OCI-LY7 (cell line): ENCODE measurements around the gene LSG1. TPM values are rescaled to one million over a fixed set of nuclear protein-coding genes. Genes with fewer than 3 reads are reported as not detected.
A peak's percentile ranks its signal among the peaks of the same experiment; 100 is the strongest.

ENCODE experiments used
- Bru-seq: library from RNA; stranded (reverse); fragments of 400-500 nt; gene quantifications from one replicate; lab custom pipeline; 2021; lab: Mats Ljungman, UMichigan
- BruChase-seq, 2 experiments: library from RNA; stranded (reverse); fragments of 400-500 nt; gene quantifications; one replicate each; lab custom pipeline; 2021; lab: Mats Ljungman, UMichigan
- BruUV-seq: library from RNA; stranded (reverse); fragments of 400-500 nt; replicated peaks from 2 replicates; lab custom pipeline; 2021; lab: Mats Ljungman, UMichigan
- CTCF ChIA-PET: fragments of 300-600 bp; sonication (Branson Sonifier 250); formaldehyde crosslinking; loops from one replicate; lab custom pipeline; 2022; ENCODE audit warnings: antibody characterized with exemption; ENCODE audit not compliant: unreplicated experiment; lab: Charles Lee
- POLR2A ChIA-PET: fragments of 300-600 bp; sonication (Branson Sonifier 250); formaldehyde crosslinking; loops from one replicate; lab custom pipeline; 2022; ENCODE audit warnings: antibody characterized with exemption; lab: Charles Lee
- DNase-seq: peaks from one replicate; pipeline ENCODE4 v3.0.0-alpha.2; 2015; ENCODE audit warnings: low spot score
- H2AFZ ChIP-seq: fragments of 200-600 bp; sonication (generic), shearing (Covaris generic); 2 replicates; pipeline ENCODE4 v1.6.1; 2014; ENCODE audit warnings: mild to moderate bottlenecking, antibody characterized with exemption, low read length, moderate library complexity
- H3K27ac ChIP-seq: fragments of 200-600 bp; sonication (generic); 2 replicates; pipeline ENCODE4 v1.5.1; 2014; ENCODE audit warnings: mixed run types, low read depth, mild to moderate bottlenecking, moderate library complexity, low read length, inconsistent platforms; ENCODE audit not compliant: poor library complexity, severe bottlenecking
- H3K36me3 ChIP-seq: fragments of 200-600 bp; sonication (generic); 2 replicates; pipeline ENCODE4 v1.6.1; 2014; ENCODE audit warnings: mild to moderate bottlenecking, antibody characterized with exemption, low read length, moderate library complexity, mixed read lengths; ENCODE audit not compliant: insufficient read depth
- H3K4me1 ChIP-seq: fragments of 200-600 bp; sonication (generic); 2 replicates; pipeline ENCODE4 v1.5.1; 2014; ENCODE audit warnings: mild to moderate bottlenecking, low read length; ENCODE audit not compliant: insufficient read depth, poor library complexity, severe bottlenecking
- H3K4me2 ChIP-seq: fragments of 200-600 bp; sonication (generic); 2 replicates; pipeline ENCODE4 v1.6.1; 2014; ENCODE audit warnings: mild to moderate bottlenecking, low read length
- H3K4me3 ChIP-seq: fragments of 200-600 bp; sonication (generic); 2 replicates; pipeline ENCODE4 v1.5.1; 2014; ENCODE audit warnings: mild to moderate bottlenecking, low read depth, low read length; ENCODE audit not compliant: poor library complexity, severe bottlenecking
- H3K79me2 ChIP-seq: fragments of 200-600 bp; sonication (generic); 2 replicates; pipeline ENCODE4 v1.6.1; 2016; ENCODE audit warnings: low read depth, mild to moderate bottlenecking, low read length, moderate library complexity, mixed read lengths; ENCODE audit not compliant: insufficient read depth
- H3K9me2 ChIP-seq: fragments of 200-600 bp; sonication (generic); 2 replicates; pipeline ENCODE4 v1.6.1; 2016; ENCODE audit warnings: mild to moderate bottlenecking, low read length, mixed read lengths; ENCODE audit not compliant: insufficient read depth
- H3K9me3 ChIP-seq: fragments of 200-600 bp; sonication (generic); 2 replicates; pipeline ENCODE4 v1.6.1; 2014; ENCODE audit warnings: mild to moderate bottlenecking, mixed run types, low read length, mixed read lengths
- H4K20me1 ChIP-seq: fragments of 200-600 bp; sonication (generic); 2 replicates; pipeline ENCODE4 v1.6.1; 2014; ENCODE audit warnings: mild to moderate bottlenecking, antibody characterized with exemption, low read length, moderate library complexity, mixed read lengths; ENCODE audit not compliant: insufficient read depth
- EZH2phosphoT487 ChIP-seq: fragments of 200-600 bp; sonication (generic); IDR thresholded peaks from 2 replicates; pipeline ENCODE4 v1.6.1; 2018; ENCODE audit warnings: low read depth, borderline replicate concordance, mild to moderate bottlenecking, mixed run types, antibody characterized with exemption, low read length, moderate library complexity, mixed read lengths
- intact Hi-C: fragments of 100-400 bp; cut with micrococcal nuclease; formaldehyde crosslinking; loops from one replicate; pipeline ENCODE4 v1.10.0; 2022; ENCODE audit not compliant: unreplicated experiment
- long read RNA-seq: library from polyadenylated mRNA; stranded (forward); transcript quantifications from one replicate; pipeline ENCODE4 v2.0.0, GENCODE V29; 2022
- total RNA-seq, 2 experiments: library from RNA; depleted of rRNA in 1 of 2; stranded (reverse); fragments of >200 nt in 1 of 2; shearing (Covaris generic) in 1 of 2; gene quantifications; 2 replicates each; pipeline ENCODE4 v1.2.3, GENCODE V29; 2014 to 2022
- TF ChIP-seq, protein P1 (sequence below): fragments of 200-600 bp; sonication (generic); conservative IDR thresholded peaks from 2 replicates; pipeline ENCODE4 v1.5.1; 2014; ENCODE audit warnings: mild to moderate bottlenecking, antibody characterized with exemption, low read length, moderate library complexity, mixed read lengths

LSG1 gene
- 52.9 and 59.4 TPM in 2 replicates for total RNA-seq (2014; rRNA removed; shearing (Covaris generic))
- 39.3 and 44.4 TPM in 2 replicates for total RNA-seq (2022)
- Bru-seq, nascent RNA, result percentile 82 among the genes with signal in this experiment
- percentile 76 among the genes with signal in this experiment for BruChase-seq, experiment 1, labeled RNA remaining after a 6-hour chase
- percentile 85 among the genes with signal in this experiment for BruChase-seq, experiment 2, labeled RNA remaining after a 2-hour chase
- long read RNA-seq, transcript LSG1-201 (14 exons, 3,572 nt), result major isoform, 74 of 91 reads
- long read RNA-seq, partial matches to known transcripts, result 4 of 91 reads
- long read RNA-seq, other reads (novel, unspliced or antisense), result 12 of 91 reads

DNA sequence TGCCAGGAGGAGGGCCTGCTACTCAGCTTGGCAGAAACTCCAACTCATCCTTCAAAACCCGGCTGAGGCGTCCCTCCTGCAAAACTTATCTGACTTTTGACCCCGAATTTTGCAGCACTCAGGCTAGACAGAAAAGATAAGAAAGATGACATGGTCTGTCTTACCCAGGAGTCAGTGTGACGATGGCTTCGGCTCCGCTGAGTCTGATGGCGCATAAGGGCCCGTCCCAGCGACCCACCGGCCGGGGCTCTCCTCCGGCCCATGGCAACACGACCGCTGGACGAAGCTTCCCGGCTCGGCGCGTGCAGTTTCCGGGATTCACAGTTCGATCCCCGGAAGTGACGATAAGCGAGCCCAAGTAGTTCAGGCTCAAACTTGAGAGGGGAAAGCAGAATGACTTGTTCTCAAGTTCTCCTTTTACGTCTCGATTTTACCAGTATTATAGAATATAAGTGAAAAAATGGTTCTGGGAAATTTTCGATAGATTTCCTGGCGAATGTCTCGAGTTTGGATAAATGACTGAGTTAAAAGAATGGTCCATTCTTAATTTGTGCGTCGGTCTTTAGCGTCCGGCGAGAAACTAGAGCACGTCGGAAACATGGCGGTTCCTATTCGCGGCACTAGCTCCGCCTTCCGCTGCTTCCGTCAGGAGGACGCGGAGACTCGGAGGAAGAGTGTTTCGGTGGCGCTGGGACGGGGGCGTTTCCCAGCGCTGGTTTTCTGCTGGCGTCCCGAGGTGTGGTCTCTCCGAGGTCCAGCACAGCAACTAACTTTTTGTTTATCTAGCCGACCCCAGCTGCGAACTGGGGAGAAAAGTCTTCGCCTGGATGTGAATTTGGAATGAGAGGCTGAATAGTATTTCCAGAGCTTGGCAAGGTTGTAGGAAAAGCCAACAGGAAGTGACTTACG is at the start of gene LSG1:
LSG1 (minus strand) TSS at position 292 of the 909 bp plus-strand sequence; CDS start at position 263, 29 bp downstream.
- CTCF ChIA-PET, result interaction anchor here (0.8 to 0.9 kb wide), 2 partner anchors 16 to 33 kb away, joined by 3 read pairs; no protein-coding TSS in a partner anchor

GRCh38 chr3:194720048-194720447 is 48.1 kb upstream of the LSG1 start:
- intact Hi-C loops, result no loop called here
- no peak for TF ChIP-seq EZH2phosphoT487
- TF ChIP-seq, protein P1, sequence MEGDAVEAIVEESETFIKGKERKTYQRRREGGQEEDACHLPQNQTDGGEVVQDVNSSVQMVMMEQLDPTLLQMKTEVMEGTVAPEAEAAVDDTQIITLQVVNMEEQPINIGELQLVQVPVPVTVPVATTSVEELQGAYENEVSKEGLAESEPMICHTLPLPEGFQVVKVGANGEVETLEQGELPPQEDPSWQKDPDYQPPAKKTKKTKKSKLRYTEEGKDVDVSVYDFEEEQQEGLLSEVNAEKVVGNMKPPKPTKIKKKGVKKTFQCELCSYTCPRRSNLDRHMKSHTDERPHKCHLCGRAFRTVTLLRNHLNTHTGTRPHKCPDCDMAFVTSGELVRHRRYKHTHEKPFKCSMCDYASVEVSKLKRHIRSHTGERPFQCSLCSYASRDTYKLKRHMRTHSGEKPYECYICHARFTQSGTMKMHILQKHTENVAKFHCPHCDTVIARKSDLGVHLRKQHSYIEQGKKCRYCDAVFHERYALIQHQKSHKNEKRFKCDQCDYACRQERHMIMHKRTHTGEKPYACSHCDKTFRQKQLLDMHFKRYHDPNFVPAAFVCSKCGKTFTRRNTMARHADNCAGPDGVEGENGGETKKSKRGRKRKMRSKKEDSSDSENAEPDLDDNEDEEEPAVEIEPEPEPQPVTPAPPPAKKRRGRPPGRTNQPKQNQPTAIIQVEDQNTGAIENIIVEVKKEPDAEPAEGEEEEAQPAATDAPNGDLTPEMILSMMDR, result no peak
- Histone ChIP-seq H3K9me3 (no peaks in the 10 kb centered on the region), H3K79me2 (no peaks in the 10 kb centered on the region), H3K4me3 (no peak overlapping the region), H3K27ac (no peak overlapping the region), H3K4me2 (no peak overlapping the region), H3K36me3 (no peaks in the 10 kb centered on the region), H3K4me1 (no peaks in the 10 kb centered on the region), H4K20me1 (no peaks in the 10 kb centered on the region), H2AFZ (no peak overlapping the region), H3K9me2 (no peaks in the 10 kb centered on the region)
- no TSS peak for BruUV-seq
- ChIA-PET POLR2A (no interaction called here), CTCF (no interaction called here)
- DNase-seq, result no peak

More for the DNA sequence above, at the start of gene LSG1:
- peaks cover 27% of the 10 kb centered on the region for H3K36me3 ChIP-seq
- H3K4me3 ChIP-seq, result peak within 1 kb of the TSS; percentile 91
- peak within 1 kb of the TSS; percentile 74 for H2AFZ ChIP-seq
- H4K20me1 ChIP-seq, result peaks cover 11% of the 10 kb centered on the region
- intact Hi-C loops, result loop anchor here (1.0 to 5.0 kb wide), 2 partner anchors 39 to 860 kb away; partner anchors contain the start of gene TMEM44
- H3K79me2 ChIP-seq, result peaks cover 38% of the 10 kb centered on the region
- no peaks in the 10 kb centered on the region for H3K9me2 ChIP-seq
- H3K27ac ChIP-seq, result peak within 1 kb of the TSS; percentile 50
- peak; percentile 97 for DNase-seq
- BruUV-seq, result no TSS peak
- POLR2A ChIA-PET, result interaction anchor here (0.9 to 3.0 kb wide), 13 partner anchors 11 to 598 kb away, joined by 3 to 10 read pairs (median 4); no protein-coding TSS in a partner anchor
- peaks cover 19% of the 10 kb centered on the region for H3K4me1 ChIP-seq
- TF ChIP-seq, protein P1, result no peak
- TF ChIP-seq EZH2phosphoT487, result no peak
- peak within 1 kb of the TSS; percentile 92 for H3K4me2 ChIP-seq
- H3K9me3 ChIP-seq, result no peaks in the 10 kb centered on the region
